HG03439 (cell line): Measurements from ENCODE around the gene CTBP2.

Experiments used
- ATAC-seq: cut with Tn5 transposase; IDR thresholded peaks from one replicate; pipeline ENCODE4 v1.9.1; 2021; ENCODE audit warnings: mild to moderate bottlenecking, moderate library complexity; ENCODE audit not compliant: unreplicated experiment

CTBP2 gene

GRCh38 chr10:125147971-125148439 is 12.4 kb downstream of the CTBP2 start:
- no peak for ATAC-seq

- ATAC-seq, result no peak
Observed at GRCh38 chr10:125146791-125147579, 13.4 kb downstream of the CTBP2 start.

- no peak for ATAC-seq
Observed at GRCh38 chr10:125145636-125146035, 14.7 kb downstream of the CTBP2 start.

- ATAC-seq, result no peak
Observed at GRCh38 chr10:125144693-125145623, 15.4 kb downstream of the CTBP2 start.

- ATAC-seq, result no peak
Observed at GRCh38 chr10:125144206-125144605, 16.2 kb downstream of the CTBP2 start.

- no peak for ATAC-seq
Observed at GRCh38 chr10:125142946-125143345, 17.4 kb downstream of the CTBP2 start.

GRCh38 chr10:125141860-125142484 is 18.4 kb downstream of the CTBP2 start:
- no peak for ATAC-seq

- ATAC-seq, result no peak
Observed at GRCh38 chr10:125141150-125141859, 19.1 kb downstream of the CTBP2 start.

- no peak for ATAC-seq
Observed at GRCh38 chr10:125140151-125140550, 20.2 kb downstream of the CTBP2 start.

GRCh38 chr10:125137601-125138438 is 22.5 kb downstream of the CTBP2 start:
- ATAC-seq, result no peak

GRCh38 chr10:125136087-125136486 is 24.3 kb downstream of the CTBP2 start:
- no peak for ATAC-seq

- no peak for ATAC-seq
Observed at GRCh38 chr10:125135771-125136035, 24.7 kb downstream of the CTBP2 start.

- ATAC-seq, result no peak
Observed at GRCh38 chr10:125134916-125135770, 25.2 kb downstream of the CTBP2 start.

- ATAC-seq, result no peak
Observed at GRCh38 chr10:125134483-125134848, 25.9 kb downstream of the CTBP2 start.

- ATAC-seq, result no peak
Observed at GRCh38 chr10:125133696-125134482, 26.5 kb downstream of the CTBP2 start.

- no peak for ATAC-seq
Observed at GRCh38 chr10:125132344-125132743, 28.0 kb downstream of the CTBP2 start.

- ATAC-seq, result no peak
Observed at GRCh38 chr10:125130916-125131315, 29.4 kb downstream of the CTBP2 start.

GRCh38 chr10:125130260-125130659 is 30.1 kb downstream of the CTBP2 start:
- ATAC-seq, result no peak
